Muscle of leg (tissue), 11 donors: ENCODE measurements around the gene CALY. TPM values are rescaled to one million over a fixed set of nuclear protein-coding genes. Genes with fewer than 3 reads are reported as not detected.

Experiments
- DNase-seq: peaks from one replicate; pipeline ENCODE4 v3.0.0; 2013
- H3K27ac ChIP-seq: one replicate; pipeline ENCODE4 v1.5.1; 2013; ENCODE audit warnings: mild to moderate bottlenecking, low read length, control low read depth
- H3K27me3 ChIP-seq: one replicate; pipeline ENCODE4 v1.6.1; 2013; ENCODE audit warnings: low read length; ENCODE audit not compliant: control insufficient read depth, insufficient read depth
- H3K36me3 ChIP-seq: one replicate; pipeline ENCODE4 v1.6.1; 2013; ENCODE audit warnings: low read length; ENCODE audit not compliant: control insufficient read depth, insufficient read depth
- H3K4me1 ChIP-seq: one replicate; pipeline ENCODE4 v1.6.1; 2013; ENCODE audit warnings: low read length; ENCODE audit not compliant: control insufficient read depth, insufficient read depth
- H3K4me3 ChIP-seq: one replicate; pipeline ENCODE4 v1.5.1; 2013; ENCODE audit warnings: low read length, control low read depth
- H3K9me3 ChIP-seq: replicated peaks from 2 replicates; pipeline ENCODE4 v1.6.1; 2013; ENCODE audit warnings: low read depth, low read length; ENCODE audit not compliant: control insufficient read depth
- WGBS: methylation state at CpG from one replicate; pipeline ENCODE4 v1.1.5; 2013; ENCODE audit warnings: missing lambda C conversion rate; ENCODE audit not compliant: insufficient coverage; 5-methylcytosine and 5-hydroxymethylcytosine counted together
- polyA plus RNA-seq, 8 donors: library from polyadenylated mRNA; unstranded; fragments of 120-200 nt; gene quantifications; one replicate each; pipeline versions ENCODE4 v1.2.1 to v1.2.3, GENCODE V29; 2013; ENCODE audit warnings: inconsistent platforms in 1 of 8, low replicate concordance in 1 of 8; ENCODE audit not compliant: insufficient read length in 8 of 8, insufficient read depth in 1 of 8
- total RNA-seq: library from RNA; stranded (reverse); fragments of 120-200 nt; gene quantifications from one replicate; pipeline ENCODE4 v1.2.4, GENCODE V29; 2013

Gene CALY
- total and polyA plus RNA-seq, 9 donors = 0.08 to 0.16 TPM; not detected in 7

- DNase-seq = no peak
- Histone ChIP-seq H3K36me3 (no peaks in the 10 kb centered on the region), H3K9me3 (no peaks in the 10 kb centered on the region), H3K27ac (no peak overlapping the region), H3K4me1 (peaks cover 7% of the 10 kb centered on the region), H3K4me3 (no peak overlapping the region), H3K27me3 (peaks cover 12% of the 10 kb centered on the region)
- 47% methylated on average over 21 of the region's 24 CpGs for WGBS
Observed at GRCh38 chr10:133351408-133352318, 15.0 kb upstream of the CALY start.

- peaks cover 2% of the 10 kb centered on the region for H3K4me1 ChIP-seq
- no peak for DNase-seq
- WGBS = 27% methylated on average over 12 of the region's 13 CpGs
- H3K9me3 ChIP-seq = no peaks in the 10 kb centered on the region
- H3K27me3 ChIP-seq = peaks cover 16% of the 10 kb centered on the region
- H3K27ac ChIP-seq = no peak overlapping the region
- H3K4me3 ChIP-seq = no peak overlapping the region
- H3K36me3 ChIP-seq = no peaks in the 10 kb centered on the region
Observed at GRCh38 chr10:133350950-133351329, 14.2 kb upstream of the CALY start.

DNA sequence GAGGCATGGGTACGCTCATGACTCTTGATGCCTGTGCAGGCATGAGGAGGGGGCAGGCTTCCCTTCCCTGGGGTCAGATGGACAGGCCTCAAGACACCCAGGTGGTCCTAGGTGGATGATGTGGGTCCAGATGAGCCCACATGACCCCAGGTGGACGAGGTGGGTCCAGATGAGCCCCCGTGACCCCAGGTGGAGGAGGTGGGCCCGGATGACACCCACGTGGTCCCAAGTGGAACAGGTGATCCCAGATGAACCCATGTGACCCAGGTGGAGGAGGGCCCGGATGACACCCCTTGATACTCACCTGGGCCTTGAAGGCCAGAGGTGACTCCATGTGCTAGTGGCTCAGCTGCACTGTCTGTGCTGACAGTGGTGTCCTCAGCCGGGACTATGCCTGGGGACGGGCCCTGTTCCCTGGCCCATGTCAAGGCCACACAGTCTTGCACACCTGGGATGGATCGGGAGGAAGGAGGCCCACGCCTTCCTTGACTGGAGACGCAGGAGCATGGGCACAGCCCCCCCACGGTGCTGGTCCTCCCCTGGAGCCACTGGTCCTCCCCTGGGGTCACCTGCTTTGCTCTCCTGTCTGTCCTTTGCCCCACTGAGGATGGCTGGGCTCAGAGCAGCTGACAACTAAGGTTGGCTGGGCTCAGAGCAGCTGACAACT is 13.7 kb upstream of the CALY start:
- Histone ChIP-seq H3K9me3 (no peaks in the 10 kb centered on the region), H3K27ac (no peak overlapping the region), H3K36me3 (no peaks in the 10 kb centered on the region), H3K4me3 (no peak overlapping the region), H3K4me1 (no peaks in the 10 kb centered on the region), H3K27me3 (peaks cover 18% of the 10 kb centered on the region)
- 71% methylated on average over 12 of the region's 12 CpGs for WGBS
- no peak for DNase-seq

DNA sequence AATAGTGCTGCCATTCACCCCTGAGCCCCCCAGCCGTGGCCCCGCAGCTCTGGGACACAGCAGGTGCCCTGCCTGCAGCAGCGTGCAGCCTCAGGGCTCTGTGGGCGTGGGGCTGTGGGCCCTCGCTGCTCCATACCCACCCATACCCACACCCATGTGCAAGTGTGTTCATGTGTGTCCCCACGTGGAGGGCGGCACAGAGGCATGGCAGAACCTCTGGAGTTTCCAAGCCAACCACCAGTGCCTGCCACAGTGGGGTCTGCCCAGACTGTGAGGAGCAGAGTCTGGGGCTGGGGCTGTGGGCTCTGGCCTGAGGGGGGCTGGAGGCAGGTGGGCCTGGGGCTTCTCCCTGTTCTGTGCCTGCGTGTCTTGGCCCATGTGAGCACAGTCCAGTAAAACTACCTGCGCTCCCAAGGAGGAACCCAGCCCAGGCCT is 12.9 kb upstream of the CALY start:
- no peaks in the 10 kb centered on the region for H3K36me3 ChIP-seq
- no peaks in the 10 kb centered on the region for H3K4me1 ChIP-seq
- H3K4me3 ChIP-seq = no peak overlapping the region
- DNase-seq = no peak
- H3K9me3 ChIP-seq = no peaks in the 10 kb centered on the region
- H3K27me3 ChIP-seq = peaks cover 25% of the 10 kb centered on the region
- 64% methylated on average over 4 of the region's 9 CpGs for WGBS
- no peak overlapping the region for H3K27ac ChIP-seq

DNA sequence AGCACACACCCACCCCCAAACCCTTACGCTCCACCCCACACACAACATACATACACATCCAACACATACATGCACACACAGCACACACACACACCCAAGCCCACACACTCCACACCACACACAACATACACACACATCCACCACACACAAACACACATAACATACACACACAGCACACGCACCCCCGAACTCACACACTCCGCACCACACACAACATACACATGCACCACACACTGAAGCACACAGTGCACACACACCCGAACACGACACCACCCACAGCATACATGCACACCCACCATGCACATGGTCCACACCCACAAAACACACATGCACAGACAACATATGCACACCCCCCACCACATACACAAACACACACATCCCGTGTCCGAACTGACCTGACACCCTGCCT is 12.5 kb upstream of the CALY start:
- no peaks in the 10 kb centered on the region for H3K4me1 ChIP-seq
- peaks cover 29% of the 10 kb centered on the region for H3K27me3 ChIP-seq
- no peak overlapping the region for H3K27ac ChIP-seq
- no peak overlapping the region for H3K4me3 ChIP-seq
- H3K9me3 ChIP-seq = no peaks in the 10 kb centered on the region
- 79% methylated on average over 8 of the region's 8 CpGs for WGBS
- DNase-seq = no peak
- no peaks in the 10 kb centered on the region for H3K36me3 ChIP-seq

- H3K4me3 ChIP-seq = no peak overlapping the region
- H3K36me3 ChIP-seq = no peaks in the 10 kb centered on the region
- no peaks in the 10 kb centered on the region for H3K4me1 ChIP-seq
- DNase-seq = no peak
- H3K27me3 ChIP-seq = peaks cover 34% of the 10 kb centered on the region
- H3K27ac ChIP-seq = no peak overlapping the region
- 41% methylated on average over 11 of the region's 16 CpGs for WGBS
- H3K9me3 ChIP-seq = no peaks in the 10 kb centered on the region
Observed at GRCh38 chr10:133347710-133348517, 11.2 kb upstream of the CALY start.

- H3K9me3 ChIP-seq = no peaks in the 10 kb centered on the region
- 53% methylated on average over 11 of the region's 11 CpGs for WGBS
- H3K4me3 ChIP-seq = no peak overlapping the region
- no peaks in the 10 kb centered on the region for H3K36me3 ChIP-seq
- no peak for DNase-seq
- no peak overlapping the region for H3K27ac ChIP-seq
- H3K4me1 ChIP-seq = no peaks in the 10 kb centered on the region
- peaks cover 40% of the 10 kb centered on the region for H3K27me3 ChIP-seq
Observed at GRCh38 chr10:133346413-133346812, 9.7 kb upstream of the CALY start.

DNA sequence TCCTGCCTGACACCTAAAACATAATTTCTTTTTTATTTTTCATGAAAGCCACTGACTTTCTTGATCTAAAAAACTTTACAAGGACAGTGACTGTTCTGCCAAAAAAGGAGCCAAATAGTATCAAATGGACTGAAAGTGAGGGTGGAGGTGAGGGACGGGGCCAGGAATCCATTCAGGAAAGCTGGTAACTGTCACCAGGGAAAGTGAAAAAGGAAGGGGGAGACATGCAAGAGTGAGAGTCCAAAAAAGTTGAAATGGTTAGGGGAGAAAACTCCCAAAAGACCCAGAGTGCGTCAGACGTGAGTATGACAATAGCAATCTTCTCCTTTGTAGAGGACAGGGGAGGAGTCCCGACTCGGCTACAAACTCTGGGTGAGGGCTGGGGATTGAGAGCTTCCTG is 7.5 kb upstream of the CALY start:
- H3K36me3 ChIP-seq = no peaks in the 10 kb centered on the region
- no peaks in the 10 kb centered on the region for H3K9me3 ChIP-seq
- 64% methylated on average over 5 of the region's 5 CpGs for WGBS
- H3K4me1 ChIP-seq = no peaks in the 10 kb centered on the region
- H3K4me3 ChIP-seq = no peak overlapping the region
- H3K27me3 ChIP-seq = peaks cover 40% of the 10 kb centered on the region
- DNase-seq = no peak
- H3K27ac ChIP-seq = no peak overlapping the region

- Histone ChIP-seq H3K27me3 (peaks cover 38% of the 10 kb centered on the region), H3K27ac (no peak overlapping the region), H3K9me3 (no peaks in the 10 kb centered on the region), H3K4me3 (no peak overlapping the region), H3K36me3 (no peaks in the 10 kb centered on the region), H3K4me1 (no peaks in the 10 kb centered on the region)
- WGBS = 78% methylated on average over 4 of the region's 9 CpGs
- DNase-seq = no peak
Observed at GRCh38 chr10:133343558-133343957, 6.9 kb upstream of the CALY start.

- H3K4me3 ChIP-seq = no peak overlapping the region
- H3K27ac ChIP-seq = no peak overlapping the region
- no peaks in the 10 kb centered on the region for H3K4me1 ChIP-seq
- no peaks in the 10 kb centered on the region for H3K9me3 ChIP-seq
- 75% methylated on average over 2 of the region's 8 CpGs for WGBS
- peaks cover 38% of the 10 kb centered on the region for H3K27me3 ChIP-seq
- no peak for DNase-seq
- no peaks in the 10 kb centered on the region for H3K36me3 ChIP-seq
Observed at GRCh38 chr10:133342942-133343341, 6.2 kb upstream of the CALY start.
